ENCODE measurements around the gene WDFY2. TPM values are rescaled to one million over a fixed set of nuclear protein-coding genes. Genes with fewer than 3 reads are reported as not detected.
A peak's percentile ranks its signal among the peaks of the same experiment; 100 is the strongest.

Gene WDFY2
- total and polyA plus RNA-seq, 8 donors, result 11.4 to 25.2 (median 17.2) TPM

- no peak for FAIRE-seq
- no peak overlapping the region for H3K27ac ChIP-seq
- no peak for DNase-seq
- no peaks in the 10 kb centered on the region for H3K9me3 ChIP-seq
- H3K36me3 ChIP-seq, result no peaks in the 10 kb centered on the region
- 81 to 83% methylated on average over 2 of the region's 2 CpGs for WGBS, 2 donors
- H3K4me1 ChIP-seq, result peaks cover 5 to 26% (median 11%) of the 10 kb centered on the region in 3 donors
- no peaks in the 10 kb centered on the region for H3K27me3 ChIP-seq
- H3K4me3 ChIP-seq, result no peak overlapping the region
- TF ChIP-seq CTCF (IDR thresholded peaks at IDR 0.05), result no peak
- intact Hi-C loops (cut with DNase I), result no loop called here
- ATAC-seq, result no peak
These were observed 24.7 kb downstream of the WDFY2 start for GRCh38 chr13:51608857-51609406.

GRCh38 chr13:51612867-51613266, 28.6 kb downstream of the WDFY2 start:
- H3K4me3 ChIP-seq, result no peak overlapping the region
- peaks cover 8 to 20% (median 14%) of the 10 kb centered on the region in 3 donors for H3K4me1 ChIP-seq
- ATAC-seq (peak in 1 of 4 donors; percentile 17), DNase-seq (no peak), FAIRE-seq (no peak)
- H3K27ac ChIP-seq, result no peak overlapping the region
- 94% methylated on average over 3 of the region's 3 CpGs for WGBS, 2 donors
- no peak for TF ChIP-seq CTCF (IDR thresholded peaks at IDR 0.05)
- H3K27me3 ChIP-seq, result no peaks in the 10 kb centered on the region
- H3K9me3 ChIP-seq, result no peaks in the 10 kb centered on the region
- no peaks in the 10 kb centered on the region for H3K36me3 ChIP-seq
- intact Hi-C loops (cut with DNase I), result no loop called here

- no peaks in the 10 kb centered on the region for H3K27me3 ChIP-seq
- ATAC-seq (peak in 3 of 4 donors; percentile 41 to 49 (median 42)), DNase-seq (no peak), FAIRE-seq (no peak)
- intact Hi-C loops (cut with DNase I), result no loop called here
- no peaks in the 10 kb centered on the region for H3K9me3 ChIP-seq
- 35 to 37% methylated on average over 2 of the region's 2 CpGs for WGBS, 2 donors
- H3K27ac ChIP-seq, result no peak overlapping the region
- H3K4me3 ChIP-seq, result no peak overlapping the region
- H3K4me1 ChIP-seq, result peaks cover 8 to 22% (median 14%) of the 10 kb centered on the region in 3 donors
- H3K36me3 ChIP-seq, result no peaks in the 10 kb centered on the region
- TF ChIP-seq CTCF (IDR thresholded peaks at IDR 0.05), result no peak
These were observed 29.3 kb downstream of the WDFY2 start for GRCh38 chr13:51613535-51613934.

GRCh38 chr13:51614350-51614786, 30.1 kb downstream of the WDFY2 start:
- WGBS, 2 donors, result 50 to 54% methylated on average over 8 of the region's 8 CpGs
- peak overlapping the region in 2 of 4 donors; percentile 40 to 45 for H3K27ac ChIP-seq
- FAIRE-seq, result no peak
- H3K9me3 ChIP-seq, result no peaks in the 10 kb centered on the region
- intact Hi-C loops (cut with DNase I), result no loop called here
- peaks cover 8 to 28% (median 14%) of the 10 kb centered on the region in 3 donors for H3K4me1 ChIP-seq
- no peaks in the 10 kb centered on the region for H3K27me3 ChIP-seq
- peak in 2 of 6 donors; percentile 33 to 36 for DNase-seq
- H3K36me3 ChIP-seq, result no peaks in the 10 kb centered on the region
- H3K4me3 ChIP-seq, result no peak overlapping the region
- no peak for TF ChIP-seq CTCF (IDR thresholded peaks at IDR 0.05)
- ATAC-seq, result peak; percentile 50 to 90 (median 76)

- Histone ChIP-seq H3K4me1 (peaks cover 8 to 17% (median 12%) of the 10 kb centered on the region in 3 donors), H3K9me3 (no peaks in the 10 kb centered on the region), H3K27ac (no peak overlapping the region), H3K27me3 (no peaks in the 10 kb centered on the region), H3K4me3 (no peak overlapping the region), H3K36me3 (no peaks in the 10 kb centered on the region)
- no peak for TF ChIP-seq CTCF (IDR thresholded peaks at IDR 0.05)
- ATAC-seq (peak in 3 of 4 donors; percentile 5 to 55 (median 54)), DNase-seq (no peak), FAIRE-seq (no peak)
- WGBS, 2 donors, result 63 to 72% methylated on average over 1 of the region's 1 CpG
- intact Hi-C loops (cut with DNase I), result no loop called here
These were observed 34.4 kb downstream of the WDFY2 start for GRCh38 chr13:51618626-51619025.

Data from pancreas (tissue), 10 donors.